ENCODE measurements around the gene FHIT. TPM values are rescaled to one million over a fixed set of nuclear protein-coding genes. Genes with fewer than 3 reads are reported as not detected.

The FHIT gene
- 35.8 TPM for polyA plus RNA-seq
- long read RNA-seq, donor 1 = 0 reads
- long read RNA-seq, donor 2, partial matches to known transcripts = 8 of 8 reads
- long read RNA-seq, donor 2, other reads (novel, unspliced or antisense) = 0 of 8 reads
- long read RNA-seq, donor 3 = 0 reads
- long read RNA-seq, donor 4 = 0 reads
- long read RNA-seq, donor 5 = 0 reads
- long read RNA-seq, donor 6, partial matches to known transcripts = 6 of 6 reads
- long read RNA-seq, donor 6, other reads (novel, unspliced or antisense) = 0 of 6 reads
- long read RNA-seq, donor 7 = 0 reads
- long read RNA-seq, donor 8, partial matches to known transcripts = 16 of 16 reads
- long read RNA-seq, donor 8, other reads (novel, unspliced or antisense) = 0 of 16 reads
- long read RNA-seq, donor 9, partial matches to known transcripts = 6 of 6 reads
- long read RNA-seq, donor 9, other reads (novel, unspliced or antisense) = 0 of 6 reads
- long read RNA-seq, donor 10, partial matches to known transcripts = 13 of 13 reads
- long read RNA-seq, donor 10, other reads (novel, unspliced or antisense) = 0 of 13 reads
- long read RNA-seq, donor 11, partial matches to known transcripts = 5 of 5 reads
- long read RNA-seq, donor 11, other reads (novel, unspliced or antisense) = 0 of 5 reads

- Histone ChIP-seq H3K4me1 (ENCODE audit: control insufficient read depth, insufficient read depth, low read length) (no peaks in the 10 kb centered on the region), H3K4me3 (ENCODE audit: low read length) (peak within 1 kb of the TSS; percentile 74), H3K36me3 (ENCODE audit: control insufficient read depth, insufficient read depth, low read length) (no peaks in the 10 kb centered on the region), H3K27ac (ENCODE audit: low read length) (peak within 1 kb of the TSS; percentile 79), H3K27me3 (ENCODE audit: control insufficient read depth, insufficient read depth, low read length) (no peaks in the 10 kb centered on the region), H3K9me3 (ENCODE audit: control insufficient read depth, low read depth, low read length) (no peaks in the 10 kb centered on the region)
- 3% methylated on average over 9 of the region's 41 CpGs for WGBS (ENCODE audit: insufficient coverage, low lambda C conversion rate)
- peak; percentile 96 to 98 for DNase-seq
These were observed at the start of gene FHIT for GRCh38 chr3:61251174-61251972. Gene FHIT, minus strand, starts transcription at chr3:61251452.

GRCh38 chr3:61300786-61301185 lies 49.5 kb upstream of the FHIT start:
- no peak overlapping the region for H3K4me3 ChIP-seq (ENCODE audit: low read length)
- no peaks in the 10 kb centered on the region for H3K4me1 ChIP-seq (ENCODE audit: control insufficient read depth, insufficient read depth, low read length)
- DNase-seq = no peak
- WGBS (ENCODE audit: insufficient coverage, low lambda C conversion rate) = no CpG with 5 or more reads among the region's 2 CpGs
- H3K9me3 ChIP-seq (ENCODE audit: control insufficient read depth, low read depth, low read length) = no peaks in the 10 kb centered on the region
- no peaks in the 10 kb centered on the region for H3K27me3 ChIP-seq (ENCODE audit: control insufficient read depth, insufficient read depth, low read length)
- no peak overlapping the region for H3K27ac ChIP-seq (ENCODE audit: low read length)
- H3K36me3 ChIP-seq (ENCODE audit: control insufficient read depth, insufficient read depth, low read length) = no peaks in the 10 kb centered on the region

GRCh38 chr3:61300006-61300380 lies 48.7 kb upstream of the FHIT start:
- DNase-seq = no peak
- Histone ChIP-seq H3K36me3 (ENCODE audit: control insufficient read depth, insufficient read depth, low read length) (no peaks in the 10 kb centered on the region), H3K4me1 (ENCODE audit: control insufficient read depth, insufficient read depth, low read length) (no peaks in the 10 kb centered on the region), H3K4me3 (ENCODE audit: low read length) (no peak overlapping the region), H3K27me3 (ENCODE audit: control insufficient read depth, insufficient read depth, low read length) (no peaks in the 10 kb centered on the region), H3K27ac (ENCODE audit: low read length) (no peak overlapping the region), H3K9me3 (ENCODE audit: control insufficient read depth, low read depth, low read length) (no peaks in the 10 kb centered on the region)
- WGBS (ENCODE audit: insufficient coverage, low lambda C conversion rate) = 40% methylated on average over 1 of the region's 4 CpGs

- no peak for DNase-seq
- Histone ChIP-seq H3K9me3 (ENCODE audit: control insufficient read depth, low read depth, low read length) (no peaks in the 10 kb centered on the region), H3K4me3 (ENCODE audit: low read length) (no peak overlapping the region), H3K4me1 (ENCODE audit: control insufficient read depth, insufficient read depth, low read length) (no peaks in the 10 kb centered on the region), H3K27me3 (ENCODE audit: control insufficient read depth, insufficient read depth, low read length) (no peaks in the 10 kb centered on the region), H3K36me3 (ENCODE audit: control insufficient read depth, insufficient read depth, low read length) (no peaks in the 10 kb centered on the region), H3K27ac (ENCODE audit: low read length) (no peak overlapping the region)
- whole genome bisulfite sequencing (ENCODE audit: insufficient coverage, low lambda C conversion rate) = 67% methylated on average over 1 of the region's 3 CpGs
These were observed 48.2 kb upstream of the FHIT start for GRCh38 chr3:61299343-61300005.

GRCh38 chr3:61297821-61298220 lies 46.6 kb upstream of the FHIT start:
- WGBS (ENCODE audit: insufficient coverage, low lambda C conversion rate) = no CpG with 5 or more reads among the region's 1 CpG

GRCh38 chr3:61288446-61288845 lies 37.2 kb upstream of the FHIT start:
- no peak overlapping the region for H3K4me3 ChIP-seq (ENCODE audit: low read length)
- H3K27ac ChIP-seq (ENCODE audit: low read length) = no peak overlapping the region
- no peaks in the 10 kb centered on the region for H3K36me3 ChIP-seq (ENCODE audit: control insufficient read depth, insufficient read depth, low read length)
- no peaks in the 10 kb centered on the region for H3K9me3 ChIP-seq (ENCODE audit: control insufficient read depth, low read depth, low read length)
- 100% methylated on average over 1 of the region's 5 CpGs for WGBS (ENCODE audit: insufficient coverage, low lambda C conversion rate)
- no peak for DNase-seq
- H3K4me1 ChIP-seq (ENCODE audit: control insufficient read depth, insufficient read depth, low read length) = no peaks in the 10 kb centered on the region
- H3K27me3 ChIP-seq (ENCODE audit: control insufficient read depth, insufficient read depth, low read length) = no peaks in the 10 kb centered on the region

More at GRCh38 chr3:61297821-61298220, 46.6 kb upstream of the FHIT start:
- Histone ChIP-seq H3K27me3 (ENCODE audit: control insufficient read depth, insufficient read depth, low read length) (no peaks in the 10 kb centered on the region), H3K36me3 (ENCODE audit: control insufficient read depth, insufficient read depth, low read length) (no peaks in the 10 kb centered on the region), H3K27ac (ENCODE audit: low read length) (no peak overlapping the region), H3K9me3 (ENCODE audit: control insufficient read depth, low read depth, low read length) (no peaks in the 10 kb centered on the region), H3K4me3 (ENCODE audit: low read length) (no peak overlapping the region), H3K4me1 (ENCODE audit: control insufficient read depth, insufficient read depth, low read length) (no peaks in the 10 kb centered on the region)
- no peak for DNase-seq

GRCh38 chr3:61283876-61284275 lies 32.6 kb upstream of the FHIT start:
- Histone ChIP-seq H3K27ac (ENCODE audit: low read length) (no peak overlapping the region), H3K4me3 (ENCODE audit: low read length) (no peak overlapping the region), H3K27me3 (ENCODE audit: control insufficient read depth, insufficient read depth, low read length) (no peaks in the 10 kb centered on the region), H3K9me3 (ENCODE audit: control insufficient read depth, low read depth, low read length) (no peaks in the 10 kb centered on the region), H3K36me3 (ENCODE audit: control insufficient read depth, insufficient read depth, low read length) (no peaks in the 10 kb centered on the region), H3K4me1 (ENCODE audit: control insufficient read depth, insufficient read depth, low read length) (no peaks in the 10 kb centered on the region)
- DNase-seq = no peak

- Histone ChIP-seq H3K4me1 (ENCODE audit: control insufficient read depth, insufficient read depth, low read length) (no peaks in the 10 kb centered on the region), H3K36me3 (ENCODE audit: control insufficient read depth, insufficient read depth, low read length) (no peaks in the 10 kb centered on the region), H3K4me3 (ENCODE audit: low read length) (no peak overlapping the region), H3K9me3 (ENCODE audit: control insufficient read depth, low read depth, low read length) (no peaks in the 10 kb centered on the region), H3K27ac (ENCODE audit: low read length) (no peak overlapping the region), H3K27me3 (ENCODE audit: control insufficient read depth, insufficient read depth, low read length) (no peaks in the 10 kb centered on the region)
- WGBS (ENCODE audit: insufficient coverage, low lambda C conversion rate) = no CpG with 5 or more reads among the region's 2 CpGs
- DNase-seq = no peak
These were observed 27.5 kb upstream of the FHIT start for GRCh38 chr3:61278713-61279112.

GRCh38 chr3:61277411-61277810 lies 26.2 kb upstream of the FHIT start:
- no CpG with 5 or more reads among the region's 2 CpGs for WGBS (ENCODE audit: insufficient coverage, low lambda C conversion rate)

GRCh38 chr3:61269435-61269834 lies 18.2 kb upstream of the FHIT start:
- H3K4me1 ChIP-seq (ENCODE audit: control insufficient read depth, insufficient read depth, low read length) = no peaks in the 10 kb centered on the region
- WGBS (ENCODE audit: insufficient coverage, low lambda C conversion rate) = no CpG with 5 or more reads among the region's 6 CpGs
- H3K4me3 ChIP-seq (ENCODE audit: low read length) = no peak overlapping the region
- no peaks in the 10 kb centered on the region for H3K27me3 ChIP-seq (ENCODE audit: control insufficient read depth, insufficient read depth, low read length)
- H3K27ac ChIP-seq (ENCODE audit: low read length) = no peak overlapping the region
- DNase-seq = no peak
- no peaks in the 10 kb centered on the region for H3K9me3 ChIP-seq (ENCODE audit: control insufficient read depth, low read depth, low read length)
- H3K36me3 ChIP-seq (ENCODE audit: control insufficient read depth, insufficient read depth, low read length) = no peaks in the 10 kb centered on the region

More at GRCh38 chr3:61277411-61277810, 26.2 kb upstream of the FHIT start:
- DNase-seq = no peak
- H3K4me1 ChIP-seq (ENCODE audit: control insufficient read depth, insufficient read depth, low read length) = no peaks in the 10 kb centered on the region
- H3K27ac ChIP-seq (ENCODE audit: low read length) = no peak overlapping the region
- H3K9me3 ChIP-seq (ENCODE audit: control insufficient read depth, low read depth, low read length) = no peaks in the 10 kb centered on the region
- H3K4me3 ChIP-seq (ENCODE audit: low read length) = no peak overlapping the region
- no peaks in the 10 kb centered on the region for H3K36me3 ChIP-seq (ENCODE audit: control insufficient read depth, insufficient read depth, low read length)
- H3K27me3 ChIP-seq (ENCODE audit: control insufficient read depth, insufficient read depth, low read length) = no peaks in the 10 kb centered on the region

Measured in large intestine (tissue), 12 donors.